ENCODE measurements around the gene HPGDS.

The HPGDS gene

GRCh38 chr4:94267037-94267436, 75.6 kb downstream of the HPGDS start:
- TF ChIP-seq CTCF (conservative IDR thresholded peaks at IDR 0.05; ENCODE audit: control insufficient read depth, insufficient read depth, low read depth, low read length), result no peak
- H3K4me3 ChIP-seq (ENCODE audit: control insufficient read depth, low read depth, low read length), result no peak overlapping the region
- DNase-seq (ENCODE audit: low read depth), result no peak

DNA sequence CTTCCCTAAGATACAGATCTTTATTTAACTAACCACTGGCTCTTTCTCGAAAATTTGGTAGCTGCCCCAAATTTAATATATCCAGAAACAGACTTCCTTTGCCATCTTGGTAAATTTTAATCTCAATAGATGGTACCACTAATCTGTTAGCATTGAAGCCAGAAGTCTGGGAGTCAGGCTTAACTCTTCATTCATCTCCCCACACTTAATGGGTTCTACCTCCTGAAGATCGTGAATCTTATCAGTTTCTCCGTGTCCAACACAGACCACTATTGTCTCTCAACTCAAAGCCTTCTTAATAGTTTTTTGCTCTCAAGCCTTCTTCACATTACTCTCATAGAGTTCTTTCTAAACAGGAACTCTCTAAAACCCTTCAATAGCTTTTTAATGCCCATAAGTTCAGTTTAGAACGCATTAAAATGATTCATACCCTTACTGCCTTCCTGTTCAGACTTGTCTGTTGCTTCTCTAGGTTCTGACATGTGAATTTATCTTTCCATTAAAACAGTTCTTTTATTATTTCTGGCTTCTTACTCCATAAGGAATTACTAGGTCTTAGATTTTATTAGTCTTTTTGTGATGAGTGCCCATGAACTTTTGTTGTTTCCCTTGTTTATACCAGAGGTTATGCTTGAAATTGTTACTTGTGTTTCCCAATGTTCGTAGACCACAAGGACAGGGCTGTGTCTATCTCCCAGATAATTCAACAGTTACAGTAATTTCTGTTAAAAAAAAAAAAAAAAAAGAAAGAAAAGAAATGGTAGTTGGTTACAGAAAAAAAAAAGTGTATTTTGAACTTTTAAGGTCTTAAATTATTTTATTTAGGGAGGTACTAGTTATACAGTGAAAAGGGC, 80.2 kb downstream of the HPGDS start:
- TF ChIP-seq CTCF (conservative IDR thresholded peaks at IDR 0.05; ENCODE audit: control insufficient read depth, insufficient read depth, low read depth, low read length), result no peak
- H3K4me3 ChIP-seq (ENCODE audit: control insufficient read depth, low read depth, low read length), result no peak overlapping the region
- DNase-seq (ENCODE audit: low read depth), result no peak

GRCh38 chr4:94256828-94257227, 85.8 kb downstream of the HPGDS start:
- DNase-seq (ENCODE audit: low read depth), result peak; percentile 8
- TF ChIP-seq CTCF (conservative IDR thresholded peaks at IDR 0.05; ENCODE audit: control insufficient read depth, insufficient read depth, low read depth, low read length), result peak; percentile 21

DNA sequence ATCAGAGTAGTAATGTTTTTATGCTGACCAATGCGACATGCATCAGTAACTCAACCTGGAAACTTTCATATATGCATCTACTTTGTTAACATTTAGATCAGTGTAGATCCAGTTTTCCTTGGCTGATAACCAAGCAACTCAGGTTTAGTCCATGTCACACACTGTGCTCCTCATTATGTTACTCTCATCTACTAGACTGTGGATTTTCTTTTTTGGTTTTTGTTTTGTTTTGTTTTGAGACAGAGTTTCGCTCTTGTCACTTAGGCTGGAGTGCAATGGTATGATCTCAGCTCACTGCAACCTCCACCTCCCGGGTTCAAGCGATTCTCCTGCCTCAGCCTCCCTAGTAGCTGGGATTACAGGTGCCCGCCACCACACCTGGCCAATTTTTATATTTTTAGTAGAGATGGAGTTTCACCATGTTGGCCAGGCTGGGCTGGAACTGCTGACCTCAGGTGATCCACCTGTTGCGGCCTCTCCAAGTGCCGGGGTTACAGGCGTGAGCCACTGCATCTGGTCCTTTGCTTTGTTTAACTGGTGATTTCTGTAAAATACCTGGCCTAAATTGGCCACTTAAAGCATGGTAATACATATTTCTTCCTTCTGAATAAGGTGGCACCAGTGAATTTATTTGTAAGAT, 86.4 kb downstream of the HPGDS start:
- H3K4me3 ChIP-seq (ENCODE audit: control insufficient read depth, low read depth, low read length), result no peak overlapping the region
- TF ChIP-seq CTCF (conservative IDR thresholded peaks at IDR 0.05; ENCODE audit: control insufficient read depth, insufficient read depth, low read depth, low read length), result no peak
- no peak for DNase-seq (ENCODE audit: low read depth)

More at GRCh38 chr4:94256828-94257227, 85.8 kb downstream of the HPGDS start:
- H3K4me3 ChIP-seq (ENCODE audit: control insufficient read depth, low read depth, low read length), result no peak overlapping the region

DNA sequence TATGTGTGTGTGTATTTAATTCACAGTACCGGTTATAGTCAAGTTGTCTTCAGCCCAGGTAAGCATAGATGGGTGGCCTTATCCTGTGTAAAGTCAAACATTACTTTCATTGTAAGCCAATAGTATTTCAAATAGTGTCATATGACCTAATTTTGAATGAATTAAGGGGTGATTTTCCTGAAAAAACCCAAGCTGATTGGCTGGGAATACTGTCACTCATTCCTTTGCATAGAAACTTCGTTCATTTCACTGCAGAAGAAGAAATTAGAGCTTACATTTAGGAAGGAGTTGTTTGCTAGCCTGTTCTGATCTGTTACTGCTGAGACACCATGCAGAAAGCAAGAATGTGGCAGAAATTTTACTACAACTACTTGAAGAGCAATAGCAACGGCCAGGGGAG, 89.6 kb downstream of the HPGDS start:
- no peak overlapping the region for H3K4me3 ChIP-seq (ENCODE audit: control insufficient read depth, low read depth, low read length)
- DNase-seq (ENCODE audit: low read depth), result peak; percentile 19
- TF ChIP-seq CTCF (conservative IDR thresholded peaks at IDR 0.05; ENCODE audit: control insufficient read depth, insufficient read depth, low read depth, low read length), result no peak

DNA sequence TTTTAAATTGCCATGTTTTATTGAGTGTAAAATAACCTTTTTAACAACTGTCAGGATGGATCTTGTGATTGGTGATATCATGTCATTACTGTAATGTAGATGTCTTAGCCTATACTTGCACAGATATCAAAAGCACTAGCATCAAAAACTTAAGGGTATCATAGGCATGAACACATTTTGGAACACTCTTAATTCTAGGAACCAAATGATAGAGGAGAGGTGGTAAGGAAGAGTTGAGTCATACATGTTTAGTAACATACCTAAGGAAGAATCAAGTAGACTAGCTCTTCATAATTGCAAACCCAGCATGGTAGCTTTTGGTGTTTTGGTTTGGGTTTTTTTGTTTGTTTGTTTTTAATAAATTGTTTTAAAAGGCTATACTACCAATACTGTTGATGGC, 91.5 kb downstream of the HPGDS start:
- DNase-seq (ENCODE audit: low read depth), result no peak
- TF ChIP-seq CTCF (conservative IDR thresholded peaks at IDR 0.05; ENCODE audit: control insufficient read depth, insufficient read depth, low read depth, low read length), result no peak
- H3K4me3 ChIP-seq (ENCODE audit: control insufficient read depth, low read depth, low read length), result no peak overlapping the region
